Ovary (tissue), 1 donor: ENCODE data around the gene CPXM1.

Source experiments
- EP300 ChIP-seq: sonication (generic); formaldehyde crosslinking; IDR thresholded peaks from one replicate; pipeline ENCODE4 v1.6.1; 2017; ENCODE audit warnings: antibody characterized with exemption
- POLR2A ChIP-seq: fragments of 450-650 bp; IDR thresholded peaks from one replicate; pipeline ENCODE4 v1.6.1; 2017; ENCODE audit warnings: antibody characterized with exemption, mild to moderate bottlenecking, moderate library complexity

GRCh38 chr20:2838847-2839671 lies 38.6 kb upstream of the CPXM1 start:
- no peak for TF ChIP-seq POLR2A
- TF ChIP-seq EP300 = no peak
